HG03520 (cell line): ENCODE results near the gene AFTPH.

Experiments used
- ATAC-seq: cut with Tn5 transposase; IDR thresholded peaks from one replicate; pipeline ENCODE4 v1.9.1; 2021; ENCODE audit warnings: mild to moderate bottlenecking, moderate library complexity; ENCODE audit not compliant: unreplicated experiment

The AFTPH gene

GRCh38 chr2:64586883-64587481, 62.9 kb downstream of the AFTPH start:
- ATAC-seq, result no peak

- no peak for ATAC-seq
Observed at GRCh38 chr2:64587561-64587960, 63.4 kb downstream of the AFTPH start.

GRCh38 chr2:64591188-64591587, 67.1 kb downstream of the AFTPH start:
- no peak for ATAC-seq

GRCh38 chr2:64593035-64593655, 69.0 kb downstream of the AFTPH start:
- no peak for ATAC-seq

- ATAC-seq, result no peak
Observed at GRCh38 chr2:64594226-64594989, 70.3 kb downstream of the AFTPH start.

GRCh38 chr2:64595397-64596176, 71.5 kb downstream of the AFTPH start:
- no peak for ATAC-seq

- no peak for ATAC-seq
Observed at GRCh38 chr2:64598226-64598625, 74.1 kb downstream of the AFTPH start.

- ATAC-seq, result no peak
Observed at GRCh38 chr2:64599469-64599868, 75.3 kb downstream of the AFTPH start.

- no peak for ATAC-seq
Observed at GRCh38 chr2:64601034-64601754, 77.1 kb downstream of the AFTPH start.

GRCh38 chr2:64601785-64602391, 77.8 kb downstream of the AFTPH start:
- ATAC-seq, result no peak

GRCh38 chr2:64602436-64602835, 78.3 kb downstream of the AFTPH start:
- no peak for ATAC-seq

GRCh38 chr2:64604155-64604554, 80.0 kb downstream of the AFTPH start:
- ATAC-seq, result no peak

GRCh38 chr2:64605026-64605471, 80.9 kb downstream of the AFTPH start:
- ATAC-seq, result no peak

GRCh38 chr2:64605991-64606478, 81.9 kb downstream of the AFTPH start:
- no peak for ATAC-seq

- ATAC-seq, result peak; percentile 85
Observed at GRCh38 chr2:64606479-64607363, 82.6 kb downstream of the AFTPH start.

- no peak for ATAC-seq
Observed at GRCh38 chr2:64607381-64608304, 83.5 kb downstream of the AFTPH start.

GRCh38 chr2:64608867-64609226, 84.7 kb downstream of the AFTPH start:
- no peak for ATAC-seq
